Endodermal cell (in vitro differentiated cells): ENCODE measurements around the gene KRT72. TPM values are rescaled to one million over a fixed set of nuclear protein-coding genes. Genes with fewer than 3 reads are reported as not detected.

ENCODE experiments used
- DNase-seq: peaks from one replicate; pipeline ENCODE4 v3.0.0-alpha.2; 2017
- H3K27ac ChIP-seq: 2 replicates; pipeline ENCODE4 v1.5.1; 2013; ENCODE audit warnings: mild to moderate bottlenecking, low read depth, low read length, moderate library complexity
- H3K27me3 ChIP-seq: 2 replicates; pipeline ENCODE4 v1.6.1; 2013; ENCODE audit warnings: mild to moderate bottlenecking, low read length, moderate library complexity; ENCODE audit not compliant: insufficient read depth, control insufficient read depth, poor library complexity, severe bottlenecking
- H3K36me3 ChIP-seq: 2 replicates; pipeline ENCODE4 v1.7.0; 2013; ENCODE audit warnings: mild to moderate bottlenecking, low read length, moderate library complexity; ENCODE audit not compliant: control insufficient read depth, insufficient read depth
- H3K4me1 ChIP-seq: one replicate; pipeline ENCODE4 v1.7.0; 2013; ENCODE audit warnings: low read length; ENCODE audit not compliant: control insufficient read depth, insufficient read depth
- H3K4me3 ChIP-seq: 2 replicates; pipeline ENCODE4 v1.5.1; 2013; ENCODE audit warnings: mild to moderate bottlenecking, low read length, moderate library complexity
- H3K9ac ChIP-seq: 2 replicates; pipeline ENCODE4 v1.6.1; 2013; ENCODE audit warnings: mild to moderate bottlenecking, low read length, moderate library complexity; ENCODE audit not compliant: poor library complexity, severe bottlenecking; ENCODE audit errors: extremely low read depth
- H3K9me3 ChIP-seq: 2 replicates; pipeline ENCODE4 v1.6.1; 2013; ENCODE audit warnings: mild to moderate bottlenecking, low read length, moderate library complexity; ENCODE audit not compliant: control insufficient read depth
- H3K27ac Mint-ChIP-seq: 2 replicates; pipeline ENCODE4 v1.8.0; 2020; ENCODE audit warnings: mixed read lengths
- H3K27me3 Mint-ChIP-seq: 2 replicates; pipeline ENCODE4 v1.8.0; 2021; ENCODE audit warnings: mild to moderate bottlenecking, mixed read lengths; ENCODE audit not compliant: insufficient read depth
- H3K36me3 Mint-ChIP-seq: 2 replicates; pipeline ENCODE4 v1.8.0; 2020; ENCODE audit warnings: low read depth, mixed read lengths
- H3K4me1 Mint-ChIP-seq: 2 replicates; pipeline ENCODE4 v1.8.0; 2020; ENCODE audit warnings: mixed read lengths
- H3K4me3 Mint-ChIP-seq: 2 replicates; pipeline ENCODE4 v1.8.0; 2020; ENCODE audit warnings: mild to moderate bottlenecking, moderate library complexity, mixed read lengths
- H3K9me3 Mint-ChIP-seq: 2 replicates; pipeline ENCODE4 v1.8.0; 2020; ENCODE audit warnings: mild to moderate bottlenecking, mixed read lengths
- CTCF ChIP-seq: fragments of 200-600 bp; sonication (generic); conservative IDR thresholded peaks from 2 replicates; pipeline ENCODE4 v1.5.0; 2021; ENCODE audit warnings: antibody characterized with exemption, mild to moderate bottlenecking
- WGBS, 2 experiments: methylation state at CpG; one replicate each; pipeline versions ENCODE4 v1.1.5 to v1.1.7; 2013; ENCODE audit warnings: missing lambda C conversion rate in 2 of 2, mixed read lengths in 1 of 2; ENCODE audit not compliant: insufficient coverage in 1 of 2, insufficient read length in 1 of 2; 5-methylcytosine and 5-hydroxymethylcytosine counted together
- total RNA-seq, 2 donors: library from RNA; stranded (reverse); fragmentation: NEBNext Ultra II Directional in 1 of 2; extraction: Animal tissue kit (Norgen Biotek cat#: 25700) in 1 of 2; gene quantifications; 2 replicates in 1 of 2; 3 replicates in 1 of 2; pipeline ENCODE4 v1.2.1, GENCODE V29; 2021

Gene KRT72
- total RNA-seq, 2 donors from 2014 or later, result not detected

- peaks cover 25% of the 10 kb centered on the region for H3K27me3 Mint-ChIP-seq
- no peak overlapping the region for H3K4me3 Mint-ChIP-seq
- Histone ChIP-seq H3K9me3 (no peaks in the 10 kb centered on the region), H3K4me3 (no peak overlapping the region), H3K27ac (no peak overlapping the region), H3K4me1 (no peaks in the 10 kb centered on the region), H3K27me3 (peaks cover 16% of the 10 kb centered on the region), H3K36me3 (no peaks in the 10 kb centered on the region), H3K9ac (no peak overlapping the region)
- no peaks in the 10 kb centered on the region for H3K36me3 Mint-ChIP-seq
- WGBS, 2 experiments, result 92 to 93% methylated on average over 2 to 4 of the region's 4 CpGs
- TF ChIP-seq CTCF, result no peak
- no peak overlapping the region for H3K27ac Mint-ChIP-seq
- H3K9me3 Mint-ChIP-seq, result no peaks in the 10 kb centered on the region
- no peak for DNase-seq
- H3K4me1 Mint-ChIP-seq, result peaks cover 25% of the 10 kb centered on the region
Measured at GRCh38 chr12:52559979-52560378, 41.3 kb downstream of the KRT72 start.

GRCh38 chr12:52558781-52559445 is 42.4 kb downstream of the KRT72 start:
- Mint-ChIP-seq H3K4me3 (no peak overlapping the region), H3K36me3 (no peaks in the 10 kb centered on the region), H3K27me3 (peaks cover 24% of the 10 kb centered on the region), H3K4me1 (peaks cover 27% of the 10 kb centered on the region), H3K27ac (no peak overlapping the region), H3K9me3 (no peaks in the 10 kb centered on the region)
- H3K4me3 ChIP-seq, result no peak overlapping the region
- no peaks in the 10 kb centered on the region for H3K36me3 ChIP-seq
- no peaks in the 10 kb centered on the region for H3K9me3 ChIP-seq
- no peak for TF ChIP-seq CTCF
- DNase-seq, result no peak
- 87 to 100% methylated on average over 4 to 8 of the region's 8 CpGs for WGBS, 2 experiments
- peaks cover 6% of the 10 kb centered on the region for H3K27me3 ChIP-seq
- H3K9ac ChIP-seq, result no peak overlapping the region
- H3K4me1 ChIP-seq, result no peaks in the 10 kb centered on the region
- H3K27ac ChIP-seq, result no peak overlapping the region

GRCh38 chr12:52557476-52557875 is 43.8 kb downstream of the KRT72 start:
- Histone ChIP-seq H3K4me3 (no peak overlapping the region), H3K36me3 (no peaks in the 10 kb centered on the region), H3K4me1 (no peaks in the 10 kb centered on the region), H3K9me3 (no peaks in the 10 kb centered on the region), H3K27me3 (peaks cover 6% of the 10 kb centered on the region), H3K9ac (no peak overlapping the region), H3K27ac (no peak overlapping the region)
- peaks cover 27% of the 10 kb centered on the region for H3K4me1 Mint-ChIP-seq
- TF ChIP-seq CTCF, result no peak
- WGBS, 2 experiments, result 71 to 100% methylated on average over 1 to 2 of the region's 2 CpGs
- H3K27me3 Mint-ChIP-seq, result peaks cover 23% of the 10 kb centered on the region
- peak; percentile 81 for DNase-seq
- H3K36me3 Mint-ChIP-seq, result no peaks in the 10 kb centered on the region
- H3K9me3 Mint-ChIP-seq, result no peaks in the 10 kb centered on the region
- H3K27ac Mint-ChIP-seq, result peak overlapping the region; percentile 25
- no peak overlapping the region for H3K4me3 Mint-ChIP-seq
